Activated T-helper 1 cell treated with Interleukin-2 at 50 U/mL for 16 hours (primary cell): ENCODE results near the gene PTCRA.
A peak's percentile ranks its signal among the peaks of the same experiment; 100 is the strongest.
"Not testable (repeated sequence)": the region's sequence is repeated elsewhere in the genome, so short reads cannot be mapped to it uniquely, and the experiment has no call there.

ENCODE experiments used
- DNase-seq: peaks from one replicate; pipeline ENCODE4 v3.0.0-alpha.2; 2020; ENCODE audit warnings: low read depth

PTCRA gene, protein sequence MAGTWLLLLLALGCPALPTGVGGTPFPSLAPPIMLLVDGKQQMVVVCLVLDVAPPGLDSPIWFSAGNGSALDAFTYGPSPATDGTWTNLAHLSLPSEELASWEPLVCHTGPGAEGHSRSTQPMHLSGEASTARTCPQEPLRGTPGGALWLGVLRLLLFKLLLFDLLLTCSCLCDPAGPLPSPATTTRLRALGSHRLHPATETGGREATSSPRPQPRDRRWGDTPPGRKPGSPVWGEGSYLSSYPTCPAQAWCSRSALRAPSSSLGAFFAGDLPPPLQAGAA

GRCh38 chr6:42915732-42916131 is at the start of gene PTCRA:
PTCRA (plus strand) TSS chr6:42916053; CDS start chr6:42916070, 17 bp downstream.
- DNase-seq: no peak

DNA sequence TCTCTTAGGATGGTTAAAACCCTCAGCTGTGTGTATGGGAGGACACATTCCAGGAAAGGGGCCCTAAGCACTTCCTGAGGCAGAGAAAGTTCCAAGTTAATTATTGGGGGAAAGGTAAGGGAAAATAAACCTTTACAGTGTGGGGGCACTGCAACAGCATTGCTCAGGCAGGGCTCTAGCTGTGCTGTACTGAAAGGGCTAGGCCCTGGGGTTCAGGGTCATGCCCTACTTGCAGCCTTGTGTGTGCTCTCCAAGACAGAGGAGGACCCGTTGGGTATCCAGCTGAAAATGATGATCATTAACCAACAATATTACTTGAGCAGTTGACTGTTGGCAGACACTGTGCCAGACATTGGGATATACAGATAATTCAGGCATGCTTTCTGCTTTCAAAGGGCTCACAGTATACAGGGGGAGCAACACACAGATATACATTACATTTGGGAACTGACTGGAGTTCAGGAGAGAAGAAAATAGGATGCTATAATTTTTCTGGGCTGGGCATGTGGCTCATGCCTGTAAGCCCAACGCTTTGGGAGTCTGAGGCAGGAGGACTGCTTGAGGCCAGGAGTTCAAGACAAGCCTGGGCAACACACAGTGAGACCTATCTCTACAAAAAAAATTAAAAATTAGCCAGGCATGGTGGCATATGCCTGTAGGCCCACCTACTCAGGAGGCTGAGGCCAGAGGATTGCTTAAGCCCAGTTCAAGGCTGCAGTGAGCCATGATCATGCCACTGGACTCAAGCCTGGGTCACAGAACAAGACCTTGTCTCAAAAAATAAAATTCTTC is 45.5 kb upstream of the PTCRA start:
- no peak for DNase-seq

- DNase-seq: no peak
Measured at GRCh38 chr6:42871711-42872110, 44.1 kb upstream of the PTCRA start.

DNA sequence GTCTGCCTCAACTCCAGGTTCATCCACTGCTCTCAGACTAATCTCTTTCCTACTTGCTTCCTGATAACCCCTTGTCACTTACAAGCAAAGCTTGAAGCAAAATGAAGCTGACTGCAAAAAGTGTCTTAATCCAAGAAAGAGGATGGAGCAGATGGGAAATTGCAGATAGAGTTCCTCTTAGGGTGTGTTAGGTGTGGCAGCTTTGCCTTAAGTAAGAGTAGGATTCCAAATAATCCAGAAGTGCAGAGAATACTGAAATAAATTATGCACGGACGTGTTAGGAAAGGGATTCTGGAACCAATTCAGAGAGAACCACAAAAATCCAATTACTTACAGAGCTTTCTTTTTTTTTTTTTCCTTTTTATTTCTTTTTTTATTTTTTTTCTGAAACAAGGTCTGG is 42.5 kb upstream of the PTCRA start:
- no peak for DNase-seq

DNA sequence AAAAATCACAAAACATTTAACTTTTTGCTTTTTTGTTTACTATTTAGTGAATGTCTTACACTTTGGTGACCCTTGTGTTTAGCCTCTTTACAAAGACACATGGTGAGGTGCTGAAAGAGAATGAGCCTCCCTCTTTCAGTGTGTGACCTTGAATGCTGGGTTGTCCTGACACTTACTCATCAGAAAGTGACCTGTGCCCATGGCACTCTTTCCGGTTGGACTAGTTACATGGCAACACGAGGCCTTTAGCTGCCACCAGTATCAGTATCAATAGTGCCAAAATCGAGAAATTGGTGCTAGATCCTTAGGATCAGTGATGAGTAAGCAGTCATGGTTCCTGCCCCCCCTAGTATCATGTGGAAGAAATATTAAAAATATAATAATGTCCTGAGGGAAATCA is 38.2 kb upstream of the PTCRA start:
- no peak for DNase-seq

DNA sequence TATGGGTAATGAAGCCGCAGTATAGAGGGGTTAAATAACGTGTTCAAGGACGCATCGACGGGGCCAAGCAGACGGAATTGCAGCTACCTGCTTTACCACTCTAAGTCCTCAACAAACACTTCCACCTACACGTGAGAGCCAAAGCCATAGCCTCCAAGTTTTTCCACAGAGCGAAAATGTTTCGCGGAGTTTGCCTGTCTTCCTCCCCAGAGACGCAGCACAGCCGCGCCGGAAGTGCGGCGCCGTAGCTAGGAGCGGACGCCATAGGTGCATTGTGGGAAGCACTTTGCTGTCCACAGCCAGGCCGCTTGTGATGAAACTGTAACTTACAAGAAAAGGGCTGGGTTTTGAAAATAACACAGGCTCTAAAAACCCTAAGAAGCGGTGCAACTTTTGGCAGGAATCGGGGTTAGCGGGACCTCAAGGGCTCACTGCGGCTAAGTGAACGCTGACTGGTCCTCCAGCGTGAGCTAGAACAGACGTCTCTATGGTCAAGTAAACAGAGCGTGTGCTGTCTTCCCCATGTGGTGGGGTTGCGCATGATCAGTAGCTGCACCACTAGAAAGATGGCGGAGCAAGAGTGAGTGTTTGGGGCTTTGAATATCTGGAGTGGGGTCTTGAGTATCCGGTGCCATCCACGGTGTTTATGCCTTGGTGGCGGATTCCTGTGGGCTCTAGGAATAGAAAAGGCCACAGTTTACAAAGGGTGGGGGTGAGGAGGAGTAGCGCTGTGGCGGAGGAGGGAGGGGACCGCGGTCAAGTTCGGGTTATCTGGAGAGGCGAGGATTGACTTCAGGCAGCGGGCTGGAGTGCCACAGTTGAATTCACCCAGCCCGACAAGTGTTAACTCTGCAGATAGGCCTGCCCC is 36.2 kb upstream of the PTCRA start, which contains the start of gene RPL7L1:
RPL7L1 (plus strand) TSS at position 245 of the 868 bp plus-strand sequence; CDS start at position 540, 295 bp downstream.
- peak; percentile 70 for DNase-seq

- DNase-seq: not testable (repeated sequence)
Measured at GRCh38 chr6:42880240-42880817, 35.5 kb upstream of the PTCRA start.

DNA sequence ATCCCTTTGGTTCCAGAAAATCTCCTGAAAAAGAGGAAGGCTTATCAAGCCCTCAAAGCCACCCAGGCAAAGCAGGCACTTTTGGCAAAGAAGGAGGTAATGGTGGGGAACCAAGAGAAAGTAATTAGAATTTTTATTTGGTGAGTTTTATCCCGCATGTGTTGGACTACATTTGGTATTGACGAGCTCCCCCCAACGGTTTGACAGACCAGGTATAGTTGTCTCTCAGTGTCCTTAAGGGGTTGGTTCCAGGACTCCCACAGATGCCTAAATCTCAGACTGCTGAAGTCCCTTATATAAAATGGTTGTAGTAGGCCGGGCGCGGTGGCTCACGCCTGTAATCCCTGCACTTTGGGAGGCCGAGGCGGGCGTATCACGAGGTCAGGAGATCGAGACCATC is 35.0 kb upstream of the PTCRA start:
- DNase-seq: not testable (repeated sequence)

DNA sequence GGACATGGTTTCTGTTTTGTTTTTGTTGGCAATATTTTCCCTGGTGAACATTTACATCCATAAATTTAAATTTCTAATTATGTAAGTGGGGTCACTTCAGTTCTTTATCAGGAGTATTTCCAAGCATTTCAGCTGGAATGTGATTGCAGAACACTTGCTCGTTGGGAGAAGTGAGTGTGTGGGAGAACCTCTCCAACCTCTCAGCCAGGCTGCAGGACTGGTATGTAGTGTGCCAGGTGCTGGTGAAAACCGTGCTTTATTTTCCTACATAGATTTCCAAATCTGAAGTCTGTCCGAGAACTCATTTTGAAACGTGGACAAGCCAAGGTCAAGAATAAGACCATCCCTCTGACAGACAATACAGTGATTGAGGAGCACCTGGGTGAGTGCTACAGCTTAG is 30.2 kb upstream of the PTCRA start:
- DNase-seq: no peak

DNA sequence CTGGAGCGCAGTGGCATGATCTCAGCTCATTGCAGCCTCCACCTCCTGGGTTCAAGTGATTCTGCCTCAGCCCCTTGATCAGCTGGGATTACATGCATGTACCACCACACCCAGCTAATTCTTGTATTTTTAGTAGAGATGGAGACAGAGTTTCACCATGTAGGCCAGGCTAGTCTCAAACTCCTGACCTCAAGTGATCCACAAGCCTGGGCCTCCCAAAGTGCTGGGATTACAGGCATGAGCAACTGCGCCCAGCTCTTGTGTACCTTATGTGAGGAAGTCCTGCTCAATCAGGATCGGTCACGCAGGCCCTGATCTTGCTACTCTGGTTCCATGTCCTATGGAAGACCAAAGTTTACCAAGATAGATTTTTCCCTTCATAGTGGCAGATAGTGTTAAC is 27.7 kb upstream of the PTCRA start:
- DNase-seq: not testable (repeated sequence)

- DNase-seq: no peak
Measured at GRCh38 chr6:42889815-42890214, 26.0 kb upstream of the PTCRA start.

- DNase-seq: peak; percentile 78
Measured at GRCh38 chr6:42890311-42891198, 25.3 kb upstream of the PTCRA start.

- no peak for DNase-seq
Measured at GRCh38 chr6:42891199-42891722, 24.6 kb upstream of the PTCRA start.

GRCh38 chr6:42894041-42894828 is 21.6 kb upstream of the PTCRA start:
- DNase-seq: not testable (repeated sequence)

GRCh38 chr6:42896178-42896719 is 19.6 kb upstream of the PTCRA start:
- DNase-seq: no peak

- peak; percentile 27 for DNase-seq
Measured at GRCh38 chr6:42898891-42899361, 16.9 kb upstream of the PTCRA start.

DNA sequence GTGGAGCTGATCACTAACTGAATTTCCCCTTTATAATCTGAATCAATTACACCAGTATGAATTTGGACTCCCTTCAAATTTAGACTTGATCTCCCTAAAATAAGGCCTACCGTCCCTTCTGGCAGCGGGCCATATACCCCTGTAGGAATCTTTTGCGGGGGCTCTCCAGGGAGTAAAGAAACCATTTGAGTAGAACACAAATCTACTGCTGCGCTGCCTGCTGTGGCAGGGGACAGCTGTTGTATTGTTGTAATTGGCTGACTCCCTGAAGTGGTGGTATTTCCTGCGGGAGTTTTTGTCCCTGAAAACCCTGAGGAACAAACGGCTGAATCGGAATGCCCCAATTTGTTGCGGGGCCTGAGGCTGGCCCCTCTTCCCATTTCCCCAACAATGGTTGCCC is 16.0 kb upstream of the PTCRA start:
- no peak for DNase-seq

DNA sequence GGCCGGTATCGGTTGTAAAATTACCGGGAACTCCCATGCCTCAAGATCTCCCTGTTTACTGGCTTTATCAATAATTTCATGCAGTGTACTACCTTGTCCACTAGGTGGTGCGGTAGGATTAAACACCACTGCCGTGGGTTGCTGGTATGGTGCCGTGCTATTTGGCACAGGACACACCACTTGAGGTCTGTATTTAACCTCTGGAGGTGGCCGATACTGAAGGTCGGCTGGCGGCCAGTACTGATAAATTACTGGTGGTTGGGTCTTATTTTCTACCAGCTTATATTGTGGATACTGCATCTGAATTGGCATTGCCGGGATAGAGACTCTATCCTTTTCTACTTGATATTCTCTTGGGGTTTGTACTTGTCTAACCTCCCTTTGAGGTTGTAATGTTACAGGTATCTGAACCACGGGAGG is 14.3 kb upstream of the PTCRA start:
- DNase-seq: peak; percentile 42
